OCI-LY1 (cell line): ENCODE results near the gene SYT2.
"Not testable (repeated sequence)": the region's sequence is repeated elsewhere in the genome, so short reads cannot be mapped to it uniquely, and the experiment has no call there.

Source experiments
- CTCF ChIP-seq: fragments of 200-600 bp; sonication (generic), shearing (Covaris generic); IDR thresholded peaks from 2 replicates; pipeline ENCODE4 v1.5.1; 2017; ENCODE audit warnings: mild to moderate bottlenecking, antibody characterized with exemption, low read length, moderate library complexity, mixed read lengths
- EZH2 ChIP-seq: fragments of 200-600 bp; sonication (generic), shearing (Covaris generic); IDR thresholded peaks from 2 replicates; pipeline ENCODE4 v1.8.0; 2017; ENCODE audit warnings: borderline replicate concordance, mixed run types, mild to moderate bottlenecking, antibody characterized with exemption, low read length, moderate library complexity, mixed read lengths

GRCh38 chr1:202557662-202558061, 152.6 kb downstream of the SYT2 start:
- TF ChIP-seq CTCF, EZH2: not testable (repeated sequence)
